Activated T-helper 1 cell treated with anti-CD3 and anti-CD28 coated beads, Interleukin-2, amount 50 U/mL, for 16 hours (primary cell): Measurements from ENCODE around the gene ADARB1.

Experiments used
- DNase-seq, 2 donors: peaks; one replicate each; pipeline ENCODE4 v3.0.0-alpha.2; 2020; ENCODE audit warnings: low read depth in 1 of 2, low spot score in 1 of 2

ADARB1 gene

GRCh38 chr21:45074818-45075595 is 627 bp downstream of the ADARB1 start:
- no peak for DNase-seq

GRCh38 chr21:45075596-45076244 is 1.3 kb downstream of the ADARB1 start:
- DNase-seq, result no peak

GRCh38 chr21:45076245-45076711 is 1.9 kb downstream of the ADARB1 start:
- no peak for DNase-seq

GRCh38 chr21:45078371-45078770 is 4.0 kb downstream of the ADARB1 start:
- no peak for DNase-seq

- peak; percentile 33 to 57 for DNase-seq
Observed at GRCh38 chr21:45078877-45079281, 4.5 kb downstream of the ADARB1 start.

GRCh38 chr21:45079351-45079750 is 5.0 kb downstream of the ADARB1 start:
- no peak for DNase-seq

- DNase-seq, result no peak
Observed at GRCh38 chr21:45080232-45080631, 5.9 kb downstream of the ADARB1 start.

- DNase-seq, result peak in 1 of 2 donors; percentile 20
Observed at GRCh38 chr21:45080639-45081414, 6.4 kb downstream of the ADARB1 start.

GRCh38 chr21:45081636-45082035 is 7.3 kb downstream of the ADARB1 start:
- no peak for DNase-seq

- no peak for DNase-seq
Observed at GRCh38 chr21:45082736-45083135, 8.4 kb downstream of the ADARB1 start.

GRCh38 chr21:45084121-45084520 is 9.7 kb downstream of the ADARB1 start:
- no peak for DNase-seq

- no peak for DNase-seq
Observed at GRCh38 chr21:45084881-45085536, 10.6 kb downstream of the ADARB1 start.

GRCh38 chr21:45085700-45086099 is 11.3 kb downstream of the ADARB1 start:
- DNase-seq, result no peak

GRCh38 chr21:45086337-45086958 is 12.1 kb downstream of the ADARB1 start:
- DNase-seq, result no peak

- no peak for DNase-seq
Observed at GRCh38 chr21:45087022-45087823, 12.8 kb downstream of the ADARB1 start.

- no peak for DNase-seq
Observed at GRCh38 chr21:45088116-45088515, 13.7 kb downstream of the ADARB1 start.

- no peak for DNase-seq
Observed at GRCh38 chr21:45088729-45089128, 14.3 kb downstream of the ADARB1 start.

GRCh38 chr21:45089964-45090363 is 15.6 kb downstream of the ADARB1 start:
- DNase-seq, result no peak

GRCh38 chr21:45090966-45091365 is 16.6 kb downstream of the ADARB1 start:
- no peak for DNase-seq
